M059J (cell line): Measurements from ENCODE around the gene A1BG. TPM values are rescaled to one million over a fixed set of nuclear protein-coding genes. Genes with fewer than 3 reads are reported as not detected.
A peak's percentile ranks its signal among the peaks of the same experiment; 100 is the strongest.
"Not testable (repeated sequence)": the region's sequence is repeated elsewhere in the genome, so short reads cannot be mapped to it uniquely, and the experiment has no call there.

Experiments
- DNase-seq: peaks from one replicate; pipeline ENCODE4 v3.0.0-alpha.2; 2012; ENCODE audit warnings: low read depth
- total RNA-seq: library from RNA; depleted of rRNA; stranded (reverse); fragments of >200 nt; shearing (Covaris generic); gene quantifications from 2 replicates; pipeline ENCODE4 v1.2.3, GENCODE V29; 2014

A1BG gene
- total RNA-seq, 1 experiment from 2014 or later: 68.9 TPM

DNA sequence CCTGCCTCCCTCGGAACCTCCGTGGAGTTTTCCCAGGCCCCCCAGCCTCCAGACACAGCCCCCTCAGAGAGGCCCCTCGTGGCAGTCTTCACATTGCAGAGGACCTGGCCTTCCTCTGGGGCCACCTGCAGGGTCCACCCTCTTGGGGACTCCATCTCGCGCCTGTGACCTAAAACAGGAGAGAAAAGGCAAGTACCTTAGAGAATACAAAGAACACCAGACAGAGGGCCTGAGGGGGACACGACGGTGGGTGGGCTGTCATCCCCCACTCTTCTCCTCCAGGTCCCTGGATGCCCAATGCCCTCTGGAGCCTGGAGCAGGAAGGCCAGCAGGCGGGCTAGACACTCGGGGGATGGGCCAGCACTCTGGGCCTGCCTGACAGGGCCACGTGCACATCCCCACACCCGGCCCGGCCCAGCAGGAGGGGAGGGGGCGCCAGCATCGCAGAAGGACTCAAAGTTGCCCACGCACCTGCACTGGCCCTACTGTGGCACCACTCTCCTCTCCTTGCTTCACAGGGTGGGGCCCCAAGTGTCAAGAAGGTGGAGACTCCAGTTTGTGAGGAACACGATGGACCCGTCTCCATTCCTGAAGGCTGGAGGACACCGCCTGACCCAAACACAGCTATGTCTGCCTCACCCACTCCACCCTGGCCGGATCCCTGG, 4.3 kb upstream of the A1BG start:
- no peak for DNase-seq

- no peak for DNase-seq
These were observed 3.6 kb upstream of the A1BG start for GRCh38 chr19:58356766-58357480.

GRCh38 chr19:58355908-58356765, 2.8 kb upstream of the A1BG start:
- DNase-seq: no peak

DNA sequence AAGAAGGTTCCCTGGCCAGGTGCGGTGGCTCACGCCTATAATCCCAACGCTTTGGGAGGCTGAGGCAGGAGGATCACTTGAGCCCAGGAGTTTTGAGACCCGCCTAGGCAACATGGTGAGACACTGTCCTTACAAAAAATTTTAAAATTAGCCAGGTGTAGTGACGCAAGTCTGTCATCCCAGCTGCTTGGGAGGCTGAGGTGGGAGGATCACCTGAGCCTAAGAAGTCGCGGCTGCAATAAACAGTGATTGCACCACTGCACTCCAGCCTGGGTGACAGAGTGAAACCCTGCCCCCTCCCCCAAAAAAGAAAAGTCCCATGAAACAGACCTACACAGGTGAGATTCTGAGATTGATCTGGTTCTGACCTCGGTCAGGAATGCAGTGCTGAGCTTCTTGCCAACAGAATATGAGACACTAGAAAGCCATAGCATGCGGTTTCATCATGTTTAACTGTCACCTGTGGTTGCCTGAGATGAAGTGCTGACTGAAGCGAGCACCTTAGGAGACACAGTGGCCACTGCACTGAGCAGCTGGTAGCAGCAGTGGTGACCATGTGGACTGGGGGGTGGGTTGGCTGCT, 2.0 kb upstream of the A1BG start:
- DNase-seq: no peak

DNA sequence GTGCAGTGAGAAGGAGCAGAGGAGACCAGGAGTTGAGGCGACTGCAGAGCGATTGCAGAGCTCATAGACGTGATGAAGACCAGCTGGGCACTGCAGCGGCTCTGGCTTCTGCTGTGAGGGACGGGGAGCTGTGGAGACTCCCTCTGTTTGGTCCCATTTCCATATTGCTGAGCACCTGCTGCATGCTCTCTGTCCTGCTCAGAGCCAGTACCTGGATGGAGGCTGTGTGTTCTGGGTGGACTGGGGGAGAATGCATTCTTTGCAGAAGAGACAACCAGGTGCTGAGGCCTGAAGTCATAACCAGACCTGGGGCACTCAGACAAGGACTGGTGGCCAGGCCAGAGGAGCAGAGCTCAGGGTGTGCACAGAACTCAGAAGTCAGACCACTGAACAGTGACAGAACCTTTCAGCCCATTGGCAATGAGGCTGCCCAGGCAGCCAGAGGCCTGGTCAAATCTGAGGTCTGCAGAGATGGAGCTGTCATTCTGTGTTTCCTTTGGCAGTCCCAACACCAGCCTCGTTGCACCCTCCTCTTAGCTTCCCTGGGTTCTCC, 1.3 kb upstream of the A1BG start:
- no peak for DNase-seq

DNA sequence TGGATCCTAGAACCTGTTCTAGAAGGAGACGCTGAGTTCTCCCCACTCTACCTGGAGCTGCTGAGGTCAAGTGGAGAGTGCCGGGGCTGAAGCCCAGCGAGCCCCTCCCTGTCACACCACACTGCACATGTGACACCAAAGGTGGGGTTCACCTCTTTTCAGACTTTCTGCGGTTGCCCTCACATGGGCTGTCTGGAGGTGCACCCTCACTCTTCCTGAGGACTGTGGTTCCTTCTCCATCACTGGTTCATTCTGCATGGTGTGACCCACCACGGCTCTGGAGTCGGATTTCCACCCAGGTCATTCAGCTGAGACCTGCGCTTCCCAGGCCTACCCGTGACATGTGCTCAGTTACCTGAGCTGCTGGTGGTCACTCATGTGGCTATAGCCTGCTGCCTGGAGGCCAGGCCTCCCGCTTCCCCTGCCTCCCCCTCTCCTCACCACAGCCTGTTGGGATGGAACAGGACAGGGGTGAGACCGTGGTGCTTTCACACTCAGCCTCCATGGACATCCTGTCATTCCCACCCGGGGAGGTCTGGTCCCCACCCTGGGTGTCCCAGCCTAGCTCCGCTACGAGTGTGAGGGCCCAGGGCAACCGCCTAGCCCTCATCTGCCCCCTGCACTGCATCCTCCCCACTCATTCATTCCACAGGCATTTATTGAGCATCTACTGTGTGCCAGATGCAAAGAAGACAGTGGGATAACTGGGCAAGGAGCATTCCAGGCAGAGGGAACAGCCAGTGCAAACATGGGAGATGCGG, 605 bp upstream of the A1BG start:
- DNase-seq: no peak

DNA sequence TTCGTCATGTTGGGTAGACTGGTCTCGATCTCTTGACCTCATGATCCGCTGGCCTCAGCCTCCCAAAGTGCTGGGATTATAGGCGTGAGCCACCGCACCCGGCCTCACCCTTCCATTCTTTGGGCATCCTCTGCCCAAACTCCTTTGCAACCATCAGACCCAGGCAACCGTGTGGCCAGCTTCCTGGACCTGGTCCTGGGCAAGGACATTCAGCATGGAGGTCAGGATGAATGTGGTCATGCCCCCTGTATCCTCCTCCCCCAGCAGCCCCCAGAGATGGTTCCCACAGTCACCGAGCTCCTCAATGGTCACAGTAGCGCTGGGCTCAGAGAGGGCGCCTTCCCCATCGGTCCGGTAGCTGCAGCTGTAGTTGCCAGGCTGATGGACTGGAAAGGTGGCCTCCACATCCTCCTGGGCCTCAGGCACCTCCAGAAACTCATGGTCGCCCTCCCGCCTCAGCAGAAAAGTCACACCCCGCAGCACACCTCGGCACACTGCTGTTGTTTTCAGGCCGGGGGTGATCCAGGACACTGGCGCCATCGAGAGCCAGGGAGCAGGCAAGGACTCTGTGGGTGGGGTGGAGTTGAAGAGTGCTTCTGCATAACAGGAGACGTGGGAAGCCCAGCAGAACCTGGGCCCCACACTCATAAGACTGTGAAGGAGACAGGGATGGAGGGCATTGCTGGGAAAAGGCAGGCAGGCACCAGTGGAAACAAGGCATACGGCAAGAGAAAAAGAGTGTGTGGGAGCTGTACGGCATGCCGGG, 1.1 kb downstream of the A1BG start:
- DNase-seq: no peak

- no peak for DNase-seq
These were observed 1.8 kb downstream of the A1BG start for GRCh38 chr19:58351558-58351878.

GRCh38 chr19:58350871-58351557, 2.3 kb downstream of the A1BG start:
- no peak for DNase-seq

DNA sequence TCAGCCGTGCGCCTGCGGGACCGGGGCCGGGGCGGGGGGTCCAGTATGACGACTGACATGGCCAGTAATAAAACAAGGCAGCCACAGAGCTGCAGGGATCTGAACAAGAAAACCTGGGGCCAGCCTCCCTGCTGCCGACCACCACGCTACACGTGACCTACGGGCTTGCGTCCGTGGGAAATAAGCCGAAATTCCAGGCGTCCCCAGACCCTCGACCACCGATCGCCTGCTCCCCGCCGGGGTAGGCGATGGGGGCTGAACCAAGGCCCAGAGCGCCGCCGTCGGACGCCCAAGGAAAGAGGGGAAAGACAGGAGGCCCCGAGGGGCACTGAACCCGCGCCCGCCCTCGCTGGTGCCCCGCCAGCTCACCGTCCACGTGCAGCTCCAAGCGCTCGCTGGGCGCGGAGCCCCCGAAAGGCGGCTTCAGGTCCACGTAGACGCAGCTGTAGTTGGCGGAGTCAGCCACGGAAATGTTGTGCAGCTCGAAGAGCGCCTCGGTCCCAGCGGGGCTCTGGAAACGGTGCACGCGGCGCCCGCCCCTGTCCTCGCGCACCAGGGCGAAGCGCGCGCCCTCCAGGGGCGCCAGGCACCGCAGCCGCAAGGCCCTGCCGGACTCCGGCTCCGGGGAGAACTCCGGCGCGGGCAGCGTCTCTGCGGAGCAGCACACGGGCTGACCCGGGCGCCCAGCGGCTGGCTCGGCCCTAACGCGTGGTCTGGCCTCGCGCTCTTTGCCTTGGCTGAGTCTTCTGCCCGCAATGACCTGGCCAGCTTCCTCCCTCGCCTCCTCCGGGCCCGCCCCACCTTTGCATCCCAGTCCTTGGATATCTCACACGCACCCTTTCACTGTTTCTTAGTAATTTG, 3.1 kb downstream of the A1BG start:
- no peak for DNase-seq

DNA sequence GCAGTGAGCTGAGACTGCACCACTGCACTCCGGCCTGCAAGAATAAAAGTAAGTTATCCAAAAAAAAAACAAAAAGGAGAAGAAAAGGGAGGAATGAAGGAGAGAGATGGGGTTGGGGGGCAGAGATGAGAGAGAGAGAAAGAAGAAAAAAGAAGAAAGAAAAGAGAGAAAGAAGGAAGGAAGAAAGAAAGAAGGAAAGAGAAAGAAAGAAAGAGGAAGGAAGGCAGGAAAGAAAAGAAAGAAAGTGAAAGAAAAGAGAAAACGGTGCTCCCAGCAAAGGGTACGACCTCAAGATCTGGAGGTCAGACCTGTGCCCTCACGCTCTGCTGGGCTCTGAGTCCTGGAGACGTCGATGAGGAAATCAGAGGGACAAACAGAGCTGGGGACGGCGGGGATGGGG, 3.7 kb downstream of the A1BG start:
- DNase-seq: no peak

- not testable (repeated sequence) for DNase-seq
These were observed 5.2 kb downstream of the A1BG start for GRCh38 chr19:58348080-58348479.

- peak; percentile 71 for DNase-seq
These were observed 6.0 kb downstream of the A1BG start for GRCh38 chr19:58346961-58347929.

- DNase-seq: no peak
These were observed 7.7 kb downstream of the A1BG start for GRCh38 chr19:58345558-58345957.

DNA sequence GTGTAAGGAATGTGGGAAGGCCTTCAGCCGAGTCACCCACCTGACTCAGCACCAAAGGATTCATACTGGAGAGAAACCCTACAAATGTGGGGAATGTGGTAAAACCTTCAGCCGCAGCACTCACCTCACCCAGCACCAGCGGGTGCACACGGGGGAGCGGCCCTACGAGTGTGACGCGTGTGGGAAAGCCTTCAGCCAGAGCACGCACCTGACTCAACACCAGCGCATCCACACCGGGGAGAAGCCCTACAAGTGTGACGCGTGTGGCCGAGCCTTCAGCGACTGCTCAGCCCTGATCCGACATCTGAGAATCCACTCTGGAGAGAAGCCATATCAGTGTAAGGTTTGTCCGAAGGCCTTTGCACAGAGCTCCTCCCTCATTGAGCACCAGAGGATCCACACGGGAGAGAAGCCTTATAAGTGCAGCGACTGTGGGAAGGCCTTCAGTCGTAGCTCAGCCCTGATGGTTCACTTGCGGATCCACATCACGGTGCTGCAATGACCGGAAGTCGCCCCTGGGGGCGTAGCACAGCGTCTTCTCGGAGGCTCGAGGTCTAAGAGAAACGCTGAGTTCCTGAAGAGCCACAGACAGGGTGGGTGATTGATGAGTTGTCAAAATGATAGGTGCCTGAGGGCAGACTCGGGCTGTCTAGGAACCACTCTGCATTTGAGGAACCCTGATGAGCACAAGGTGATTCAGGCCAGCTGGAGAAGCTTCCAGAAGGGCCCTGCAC, 14.3 kb downstream of the A1BG start:
- DNase-seq: peak; percentile 33

- no peak for DNase-seq
These were observed 15.0 kb downstream of the A1BG start for GRCh38 chr19:58338336-58338735.

DNA sequence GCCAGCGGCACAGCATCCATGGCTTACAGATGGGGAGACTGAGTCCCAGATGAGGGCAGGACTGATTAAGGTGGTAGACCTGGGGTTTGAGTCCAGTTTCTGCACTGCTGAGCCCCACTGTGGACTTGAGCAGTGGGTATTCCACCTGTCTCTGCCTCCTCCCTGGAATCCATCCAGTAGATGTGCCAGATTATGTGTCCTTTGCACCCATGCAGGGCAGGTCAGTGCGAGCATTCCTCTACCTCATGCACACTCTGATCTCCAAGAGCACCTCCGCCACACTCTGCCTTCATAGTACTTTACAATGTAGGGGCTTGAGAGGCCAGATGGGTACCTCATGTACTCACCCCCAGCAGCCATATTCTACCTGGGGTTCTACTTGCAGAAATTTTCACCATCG, 16.5 kb downstream of the A1BG start:
- DNase-seq: no peak
